Erythroblast (primary cell): ENCODE results near the gene OR6C2.
"Not testable (repeated sequence)": the region's sequence is repeated elsewhere in the genome, so short reads cannot be mapped to it uniquely, and the experiment has no call there.

Source experiments
- GATA1 ChIP-seq: IDR thresholded peaks from 2 replicates; pipeline ENCODE4 v1.6.1; 2011; ENCODE audit warnings: low read depth, mild to moderate bottlenecking, control low read depth, low read length, moderate library complexity
- POLR2A ChIP-seq: IDR thresholded peaks from 2 replicates; pipeline ENCODE4 v1.6.1; 2011; ENCODE audit warnings: mild to moderate bottlenecking, low read length

DNA sequence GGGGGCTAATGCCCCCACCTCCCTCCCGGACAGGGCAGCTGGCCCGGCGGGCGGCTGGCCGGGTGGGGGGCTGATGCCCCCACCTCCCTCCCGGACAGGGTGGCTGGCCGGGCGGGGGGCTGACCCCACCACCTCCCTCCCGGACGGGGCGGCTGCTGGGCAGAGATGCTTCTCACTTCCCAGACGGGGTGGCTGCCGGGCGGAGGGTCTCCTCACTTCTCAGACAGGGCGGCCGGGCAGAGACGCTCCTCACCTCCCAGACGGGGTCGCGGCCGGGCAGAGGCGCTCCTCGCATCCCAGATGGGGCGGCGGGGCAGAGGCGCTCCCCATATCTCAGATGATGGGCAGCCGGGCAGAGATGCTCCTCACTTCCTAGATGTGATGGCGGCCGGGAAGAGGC, 35.3 kb downstream of the OR6C2 start:
- TF ChIP-seq POLR2A, GATA1: not testable (repeated sequence)
